NCI-H187 treated with DMSO at 0.1 percent for 48 hours (cell line): ENCODE data around the gene STPG4.

Experiments used
- DNase-seq: peaks from one replicate; lab custom pipeline; 2025; lab: John Stamatoyannopoulos, UW

The STPG4 gene

GRCh38 chr2:47070920-47071824 lies 83.9 kb downstream of the STPG4 start:
- DNase-seq = no peak

- no peak for DNase-seq
These were observed 84.8 kb downstream of the STPG4 start for GRCh38 chr2:47070155-47070919.

GRCh38 chr2:47069628-47070154 lies 85.4 kb downstream of the STPG4 start:
- DNase-seq = no peak

GRCh38 chr2:47068981-47069627 lies 86.0 kb downstream of the STPG4 start:
- DNase-seq = no peak

- DNase-seq = no peak
These were observed 87.2 kb downstream of the STPG4 start for GRCh38 chr2:47067788-47068407.

GRCh38 chr2:47065771-47066380 lies 89.2 kb downstream of the STPG4 start:
- DNase-seq = no peak

GRCh38 chr2:47065343-47065742 lies 89.8 kb downstream of the STPG4 start:
- no peak for DNase-seq

- DNase-seq = no peak
These were observed 91.0 kb downstream of the STPG4 start for GRCh38 chr2:47064106-47064505.

GRCh38 chr2:47063538-47063930 lies 91.6 kb downstream of the STPG4 start:
- DNase-seq = no peak

- DNase-seq = no peak
These were observed 92.2 kb downstream of the STPG4 start for GRCh38 chr2:47062681-47063537.

- no peak for DNase-seq
These were observed 93.0 kb downstream of the STPG4 start for GRCh38 chr2:47061944-47062678.

GRCh38 chr2:47060652-47061170 lies 94.4 kb downstream of the STPG4 start:
- no peak for DNase-seq

- DNase-seq = no peak
These were observed 96.8 kb downstream of the STPG4 start for GRCh38 chr2:47058003-47058931.

GRCh38 chr2:47057687-47058002 lies 97.5 kb downstream of the STPG4 start:
- no peak for DNase-seq

- no peak for DNase-seq
These were observed 98.0 kb downstream of the STPG4 start for GRCh38 chr2:47056868-47057686.

GRCh38 chr2:47056374-47056773 lies 98.7 kb downstream of the STPG4 start:
- DNase-seq = no peak

- DNase-seq = no peak
These were observed 100.2 kb downstream of the STPG4 start for GRCh38 chr2:47054868-47055267.
